NCI-H146 (cell line): ENCODE measurements around the gene TRIM38.
"Not testable (repeated sequence)": the region's sequence is repeated elsewhere in the genome, so short reads cannot be mapped to it uniquely, and the experiment has no call there.

Experiments used
- DNase-seq: peaks from one replicate; lab custom pipeline; 2025; lab: John Stamatoyannopoulos, UW

TRIM38 gene

GRCh38 chr6:26006086-26006939, 43.7 kb downstream of the TRIM38 start:
- peak; percentile 94 for DNase-seq

- not testable (repeated sequence) for DNase-seq
These were observed 44.3 kb downstream of the TRIM38 start for GRCh38 chr6:26006940-26007305.

GRCh38 chr6:26008470-26008869, 45.9 kb downstream of the TRIM38 start:
- DNase-seq, result no peak

GRCh38 chr6:26009817-26010216, 47.2 kb downstream of the TRIM38 start:
- DNase-seq, result peak; percentile 44

GRCh38 chr6:26012061-26012460, 49.5 kb downstream of the TRIM38 start:
- no peak for DNase-seq

- DNase-seq, result not testable (repeated sequence)
These were observed 51.8 kb downstream of the TRIM38 start for GRCh38 chr6:26014386-26014785.

- DNase-seq, result no peak
These were observed 53.8 kb downstream of the TRIM38 start for GRCh38 chr6:26016245-26016962.

GRCh38 chr6:26016963-26017631, 54.5 kb downstream of the TRIM38 start:
- no peak for DNase-seq

- no peak for DNase-seq
These were observed 55.0 kb downstream of the TRIM38 start for GRCh38 chr6:26017632-26017966.

- DNase-seq, result peak; percentile 60
These were observed 56.7 kb downstream of the TRIM38 start for GRCh38 chr6:26019261-26019830.

- DNase-seq, result no peak
These were observed 57.3 kb downstream of the TRIM38 start for GRCh38 chr6:26019967-26020328.

- peak; percentile 93 for DNase-seq
These were observed 57.9 kb downstream of the TRIM38 start for GRCh38 chr6:26020329-26021000.

- peak; percentile 83 for DNase-seq
These were observed 58.4 kb downstream of the TRIM38 start for GRCh38 chr6:26021001-26021349.

GRCh38 chr6:26021350-26022131, 58.9 kb downstream of the TRIM38 start:
- DNase-seq, result peak; percentile 97

- peak; percentile 90 for DNase-seq
These were observed 59.5 kb downstream of the TRIM38 start for GRCh38 chr6:26022132-26022472.

- DNase-seq, result peak; percentile 32
These were observed 60.1 kb downstream of the TRIM38 start for GRCh38 chr6:26022737-26023136.

- DNase-seq, result no peak
These were observed 62.0 kb downstream of the TRIM38 start for GRCh38 chr6:26024651-26025046.

GRCh38 chr6:26025047-26025893, 62.7 kb downstream of the TRIM38 start:
- DNase-seq, result no peak

GRCh38 chr6:26025894-26026832, 63.6 kb downstream of the TRIM38 start:
- peak; percentile 98 for DNase-seq
